NB4 (cell line): Measurements from ENCODE around the gene EPS8.
A peak's percentile ranks its signal among the peaks of the same experiment; 100 is the strongest.

Experiments used
- DNase-seq: peaks from one replicate; pipeline ENCODE4 v3.0.0; 2010; ENCODE audit warnings: low read depth
- H3K4me3 ChIP-seq: one replicate; pipeline ENCODE4 v1.5.1; 2011; ENCODE audit warnings: mild to moderate bottlenecking, low read depth, low read length, moderate library complexity
- CTCF ChIP-seq: IDR thresholded peaks from one replicate; pipeline ENCODE4 v1.5.1; 2012; ENCODE audit warnings: low read depth, low read length
- MAX ChIP-seq: IDR thresholded peaks from 2 replicates; pipeline ENCODE4 v1.6.1; 2011; ENCODE audit warnings: low read depth, low read length
- MYC ChIP-seq: IDR thresholded peaks from 2 replicates; pipeline ENCODE4 v1.6.1; 2011; ENCODE audit warnings: low read depth, low read length
- POLR2A ChIP-seq: IDR thresholded peaks from 2 replicates; pipeline ENCODE4 v1.6.1; 2011; ENCODE audit warnings: mild to moderate bottlenecking; ENCODE audit not compliant: insufficient read length; ENCODE audit errors: extremely low read depth

EPS8 gene

GRCh38 chr12:15693228-15693911 is 95.8 kb downstream of the EPS8 start:
- H3K4me3 ChIP-seq = no peak overlapping the region
- DNase-seq = no peak
- no peak for TF ChIP-seq POLR2A
- no peak for TF ChIP-seq MAX
- TF ChIP-seq MYC = no peak
- no peak for TF ChIP-seq CTCF

- H3K4me3 ChIP-seq = no peak overlapping the region
- DNase-seq = no peak
- TF ChIP-seq CTCF (no peak), MYC (no peak), MAX (no peak), POLR2A (no peak)
These were observed 97.8 kb downstream of the EPS8 start for GRCh38 chr12:15691388-15691787.

GRCh38 chr12:15690320-15690719 is 98.9 kb downstream of the EPS8 start:
- no peak overlapping the region for H3K4me3 ChIP-seq
- no peak for DNase-seq
- no peak for TF ChIP-seq POLR2A

- H3K4me3 ChIP-seq = peak overlapping the region; percentile 51
- TF ChIP-seq POLR2A (no peak), MAX (no peak), MYC (no peak), CTCF (no peak)
These were observed 99.4 kb downstream of the EPS8 start for GRCh38 chr12:15689751-15690191.

GRCh38 chr12:15688838-15689625 is 100.2 kb downstream of the EPS8 start:
- H3K4me3 ChIP-seq = peak overlapping the region; percentile 51
- TF ChIP-seq MAX (no peak), MYC (no peak), POLR2A (no peak), CTCF (no peak)
- peak; percentile 55 for DNase-seq

More at GRCh38 chr12:15689751-15690191, 99.4 kb downstream of the EPS8 start:
- no peak for DNase-seq

- TF ChIP-seq POLR2A = peak; percentile 75
- TF ChIP-seq MAX = 0 out of 2 replicates have a peak, but pooled peaks have one; percentile 3
- 0 out of 2 replicates have a peak, but pooled peaks have one; percentile 5 for TF ChIP-seq MYC
- no peak for TF ChIP-seq CTCF
These were observed 100.9 kb downstream of the EPS8 start for GRCh38 chr12:15688202-15688736.

More at GRCh38 chr12:15688202-15688736, 100.9 kb downstream of the EPS8 start:
- peak; percentile 82 for DNase-seq
- peak overlapping the region; percentile 51 for H3K4me3 ChIP-seq
